GM12878 (cell line): ENCODE measurements around the gene RPS6KA2.

Experiments
- ATF3 ChIP-seq: IDR thresholded peaks from 2 replicates; pipeline ENCODE4 v1.6.1; 2011; ENCODE audit warnings: low read depth, mild to moderate bottlenecking, low read length, moderate library complexity, borderline replicate concordance; ENCODE audit errors: extremely low read depth
- POLR2A ChIP-seq: IDR thresholded peaks from 2 replicates; pipeline ENCODE4 v1.6.1; 2011; ENCODE audit warnings: low read depth, mild to moderate bottlenecking, low read length

GRCh38 chr6:166558156-166559005, 68.7 kb downstream of the RPS6KA2 start:
- no peak for TF ChIP-seq ATF3
- no peak for TF ChIP-seq POLR2A
